Adrenal gland (tissue), 5 donors: ENCODE results near the gene RPRD1B.

Source experiments
- CTCF ChIP-seq, 6 experiments: fragments of 450-650 bp in 4 of 6; fragments of 200-600 bp in 2 of 6; sonication (generic) in 1 of 6; IDR thresholded peaks; 1 replicate in 5 of 6; 2 replicates in 1 of 6; pipeline versions ENCODE4 v1.5.1 to v1.8.0; 2016 to 2021; ENCODE audit warnings: antibody characterized with exemption in 6 of 6, mild to moderate bottlenecking in 2 of 6, moderate library complexity in 1 of 6
- POLR2A ChIP-seq, 2 donors: fragments of 450-650 bp; IDR thresholded peaks; one replicate each; pipeline ENCODE4 v1.6.1; 2017; ENCODE audit warnings: antibody characterized with exemption in 2 of 2, mild to moderate bottlenecking in 2 of 2, moderate library complexity in 1 of 2
- donor health status: DM: no; HTN: no; CAD: no.

- TF ChIP-seq POLR2A (IDR thresholded peaks at IDR 0.05) (no peak), CTCF (IDR thresholded peaks at IDR 0.05) (no peak)
These were observed 45.1 kb upstream of the RPRD1B start for GRCh38 chr20:37988306-37988954.
